GM11168 (cell line): ENCODE data around the gene CPNE1.

Experiments
- in situ Hi-C: fragments of 300-500 bp; cut with MboI; formaldehyde crosslinking; loops from one replicate; pipeline ENCODE4 v1.12.0; 2022; ENCODE audit warnings: low sequenced_read_pairs; ENCODE audit not compliant: unreplicated experiment

Gene CPNE1

GRCh38 chr20:35576816-35577215, 87.9 kb downstream of the CPNE1 start:
- in situ Hi-C loops = no loop called here
